GM19023 (cell line): Measurements from ENCODE around the gene LIN37.
A peak's percentile ranks its signal among the peaks of the same experiment; 100 is the strongest.

Experiments
- ATAC-seq: cut with Tn5 transposase; IDR thresholded peaks from one replicate; pipeline ENCODE4 v1.9.1; 2021; ENCODE audit warnings: mild to moderate bottlenecking, moderate library complexity; ENCODE audit not compliant: unreplicated experiment

LIN37 gene

GRCh38 chr19:35748106-35749020, at the start of gene LIN37:
Gene LIN37 (plus strand): TSS chr19:35748576. CDS start chr19:35748725, 149 bp downstream.
- peak; percentile 65 for ATAC-seq

GRCh38 chr19:35702223-35703012, 46.0 kb upstream of the LIN37 start:
- ATAC-seq = peak; percentile 94

- no peak for ATAC-seq
Measured at GRCh38 chr19:35703343-35703742, 45.0 kb upstream of the LIN37 start.

GRCh38 chr19:35704218-35704617, 44.2 kb upstream of the LIN37 start, which contains the start of gene ZBTB32:
Gene ZBTB32 (plus strand): TSS chr19:35704558. CDS start chr19:35714627, 10,069 bp downstream.
- no peak for ATAC-seq

- no peak for ATAC-seq
Measured at GRCh38 chr19:35708391-35708790, 40.0 kb upstream of the LIN37 start.

- peak; percentile 35 for ATAC-seq
Measured at GRCh38 chr19:35710784-35711723, 37.3 kb upstream of the LIN37 start.

GRCh38 chr19:35712567-35713505, 35.5 kb upstream of the LIN37 start:
- ATAC-seq = no peak

- ATAC-seq = no peak
Measured at GRCh38 chr19:35713506-35713850, 34.9 kb upstream of the LIN37 start.

- ATAC-seq = no peak
Measured at GRCh38 chr19:35713904-35714495, 34.4 kb upstream of the LIN37 start.

- no peak for ATAC-seq
Measured at GRCh38 chr19:35714601-35715354, 33.6 kb upstream of the LIN37 start.

- ATAC-seq = no peak
Measured at GRCh38 chr19:35715355-35715809, 33.0 kb upstream of the LIN37 start.

- no peak for ATAC-seq
Measured at GRCh38 chr19:35715981-35716800, 32.2 kb upstream of the LIN37 start.

- ATAC-seq = peak; percentile 62
Measured at GRCh38 chr19:35716801-35717664, 31.3 kb upstream of the LIN37 start.

- ATAC-seq = peak; percentile 49
Measured at GRCh38 chr19:35717665-35718344, 30.6 kb upstream of the LIN37 start, which contains the start of gene KMT2B. Gene KMT2B (plus strand): TSS chr19:35718003. CDS start chr19:35718019, 16 bp downstream.

- ATAC-seq = no peak
Measured at GRCh38 chr19:35718345-35719041, 29.9 kb upstream of the LIN37 start.
